ENCODE measurements around the gene CLEC16A. TPM values are rescaled to one million over a fixed set of nuclear protein-coding genes. Genes with fewer than 3 reads are reported as not detected.

CLEC16A gene
- total RNA-seq, 1 donor from 2014 or later = 20.9 TPM

- intact Hi-C loops (cut with DNase I) = no loop called here
- ATAC-seq (ENCODE audit: poor library complexity) (no peak), DNase-seq (no peak)
These were observed 136.1 kb downstream of the CLEC16A start for GRCh38 chr16:11080327-11080967.

- no peak for DNase-seq
- ATAC-seq (ENCODE audit: poor library complexity) = no peak
- intact Hi-C loops (cut with DNase I) = no loop called here
These were observed 136.8 kb downstream of the CLEC16A start for GRCh38 chr16:11080999-11081630.

- intact Hi-C loops (cut with DNase I) = no loop called here
- DNase-seq (no peak), ATAC-seq (ENCODE audit: poor library complexity) (no peak)
These were observed 137.9 kb downstream of the CLEC16A start for GRCh38 chr16:11082108-11082859.

GRCh38 chr16:11082860-11083388 is 138.6 kb downstream of the CLEC16A start:
- ATAC-seq (ENCODE audit: poor library complexity) (no peak), DNase-seq (no peak)
- intact Hi-C loops (cut with DNase I) = no loop called here

GRCh38 chr16:11084484-11084875 is 140.1 kb downstream of the CLEC16A start:
- intact Hi-C loops (cut with DNase I) = no loop called here
- ATAC-seq (ENCODE audit: poor library complexity) = no peak

GRCh38 chr16:11084876-11085485 is 140.6 kb downstream of the CLEC16A start:
- intact Hi-C loops (cut with DNase I) = no loop called here
- DNase-seq (no peak), ATAC-seq (ENCODE audit: poor library complexity) (no peak)

More at GRCh38 chr16:11084484-11084875, 140.1 kb downstream of the CLEC16A start:
- no peak for DNase-seq

GRCh38 chr16:11085916-11086315 is 141.6 kb downstream of the CLEC16A start:
- DNase-seq = no peak
- intact Hi-C loops (cut with DNase I) = no loop called here
- ATAC-seq (ENCODE audit: poor library complexity) = no peak

- DNase-seq = no peak
- no peak for ATAC-seq (ENCODE audit: poor library complexity)
- intact Hi-C loops (cut with DNase I) = no loop called here
These were observed 143.3 kb downstream of the CLEC16A start for GRCh38 chr16:11087691-11088073.

- no peak for ATAC-seq (ENCODE audit: poor library complexity)
- DNase-seq = no peak
- intact Hi-C loops (cut with DNase I) = no loop called here
These were observed 143.8 kb downstream of the CLEC16A start for GRCh38 chr16:11088074-11088730.

- intact Hi-C loops (cut with DNase I) = no loop called here
- ATAC-seq (ENCODE audit: poor library complexity) = no peak
- DNase-seq = no peak
These were observed 144.5 kb downstream of the CLEC16A start for GRCh38 chr16:11088831-11089230.

GRCh38 chr16:11089504-11090124 is 145.2 kb downstream of the CLEC16A start:
- DNase-seq (no peak), ATAC-seq (ENCODE audit: poor library complexity) (no peak)
- intact Hi-C loops (cut with DNase I) = no loop called here

GRCh38 chr16:11090232-11090631 is 145.9 kb downstream of the CLEC16A start:
- intact Hi-C loops (cut with DNase I) = no loop called here
- ATAC-seq (ENCODE audit: poor library complexity) (no peak), DNase-seq (no peak)

- DNase-seq = no peak
- intact Hi-C loops (cut with DNase I) = no loop called here
- no peak for ATAC-seq (ENCODE audit: poor library complexity)
These were observed 146.8 kb downstream of the CLEC16A start for GRCh38 chr16:11091021-11091785.

- intact Hi-C loops (cut with DNase I) = no loop called here
- ATAC-seq (ENCODE audit: poor library complexity) = no peak
These were observed 148.6 kb downstream of the CLEC16A start for GRCh38 chr16:11092788-11093571.

GRCh38 chr16:11093572-11094074 is 149.3 kb downstream of the CLEC16A start:
- intact Hi-C loops (cut with DNase I) = no loop called here
- DNase-seq = no peak
- ATAC-seq (ENCODE audit: poor library complexity) = no peak

More at GRCh38 chr16:11092788-11093571, 148.6 kb downstream of the CLEC16A start:
- no peak for DNase-seq

GRCh38 chr16:11094075-11094856 is 149.9 kb downstream of the CLEC16A start:
- ATAC-seq (ENCODE audit: poor library complexity) (no peak), DNase-seq (no peak)
- intact Hi-C loops (cut with DNase I) = no loop called here

All from Right ventricle myocardium superior (tissue), 1 donor.